Right renal pelvis (tissue), 4 donors: Measurements from ENCODE around the gene PRIMA1. TPM values are rescaled to one million over a fixed set of nuclear protein-coding genes. Genes with fewer than 3 reads are reported as not detected.

ENCODE experiments used
- DNase-seq, 4 donors: peaks; one replicate each; pipeline ENCODE4 v3.0.0-alpha.2; 2013; ENCODE audit warnings: low read depth in 4 of 4, low spot score in 3 of 4, missing footprints in 1 of 4
- polyA plus RNA-seq, 4 donors: library from polyadenylated mRNA; unstranded; fragments of 120-200 nt; gene quantifications; one replicate each; pipeline ENCODE4 v1.2.1, GENCODE V29; 2013; ENCODE audit not compliant: insufficient read length in 4 of 4

PRIMA1 gene
- polyA plus RNA-seq, 4 donors = 1.4 to 2.1 (median 1.5) TPM

GRCh38 chr14:93688239-93688666 is 100.0 kb downstream of the PRIMA1 start:
- no peak for DNase-seq

GRCh38 chr14:93686268-93686667 is 102.0 kb downstream of the PRIMA1 start:
- no peak for DNase-seq

GRCh38 chr14:93685121-93685895 is 103.0 kb downstream of the PRIMA1 start:
- no peak for DNase-seq

GRCh38 chr14:93683226-93683625 is 105.1 kb downstream of the PRIMA1 start:
- DNase-seq = no peak

- no peak for DNase-seq
Observed at GRCh38 chr14:93682459-93682858, 105.8 kb downstream of the PRIMA1 start.

- DNase-seq = no peak
Observed at GRCh38 chr14:93676416-93676958, 111.8 kb downstream of the PRIMA1 start.

GRCh38 chr14:93675651-93676050 is 112.6 kb downstream of the PRIMA1 start:
- DNase-seq = no peak

- no peak for DNase-seq
Observed at GRCh38 chr14:93674343-93674742, 113.9 kb downstream of the PRIMA1 start.

GRCh38 chr14:93669632-93670031 is 118.7 kb downstream of the PRIMA1 start:
- no peak for DNase-seq

Other genes starting within 250 kb of the PRIMA1 start
- gene FAM181A, start 138.9 kb upstream of the PRIMA1 start, polyA plus RNA-seq = not detected
- under 1 TPM; 0.30 to 0.58 (median 0.40) TPM for gene ASB2, start 188.1 kb upstream of the PRIMA1 start, polyA plus RNA-seq
- not detected for gene CCDC197, start 208.8 kb upstream of the PRIMA1 start, polyA plus RNA-seq
- gene OTUB2, start 237.9 kb upstream of the PRIMA1 start, polyA plus RNA-seq = 1 to 10 TPM; 4.1 to 5.1 (median 4.8) TPM